ENCODE measurements around the gene MPZL2.

MPZL2 gene

GRCh38 chr11:118283756-118284350, 19.8 kb upstream of the MPZL2 start:
- no peak for DNase-seq (ENCODE audit: low read depth in 4 of 4, low spot score in 1 of 4)

GRCh38 chr11:118283037-118283636, 19.0 kb upstream of the MPZL2 start:
- DNase-seq (ENCODE audit: low read depth in 4 of 4, low spot score in 1 of 4) = no peak

GRCh38 chr11:118282606-118283005, 18.5 kb upstream of the MPZL2 start:
- DNase-seq (ENCODE audit: low read depth in 4 of 4, low spot score in 1 of 4) = no peak

- DNase-seq (ENCODE audit: low read depth in 4 of 4, low spot score in 1 of 4) = no peak
These were observed 17.2 kb upstream of the MPZL2 start for GRCh38 chr11:118281284-118281683.

- no peak for DNase-seq (ENCODE audit: low read depth in 4 of 4, low spot score in 1 of 4)
These were observed 13.2 kb upstream of the MPZL2 start for GRCh38 chr11:118277312-118277711.

GRCh38 chr11:118276422-118276821, 12.3 kb upstream of the MPZL2 start:
- DNase-seq (ENCODE audit: low read depth in 4 of 4, low spot score in 1 of 4) = no peak

GRCh38 chr11:118275176-118275575, 11.1 kb upstream of the MPZL2 start:
- DNase-seq (ENCODE audit: low read depth in 4 of 4, low spot score in 1 of 4) = no peak

- DNase-seq (ENCODE audit: low read depth in 4 of 4, low spot score in 1 of 4) = no peak
These were observed 10.1 kb upstream of the MPZL2 start for GRCh38 chr11:118274186-118274585.

- DNase-seq (ENCODE audit: low read depth in 4 of 4, low spot score in 1 of 4) = no peak
These were observed 7.9 kb upstream of the MPZL2 start for GRCh38 chr11:118272001-118272400.

GRCh38 chr11:118267486-118267885, 3.4 kb upstream of the MPZL2 start:
- DNase-seq (ENCODE audit: low read depth in 4 of 4, low spot score in 1 of 4) = no peak

GRCh38 chr11:118265954-118266353, 1.9 kb upstream of the MPZL2 start:
- DNase-seq (ENCODE audit: low read depth in 4 of 4, low spot score in 1 of 4) = no peak

GRCh38 chr11:118264569-118265465, 720 bp upstream of the MPZL2 start:
- DNase-seq (ENCODE audit: low read depth in 4 of 4, low spot score in 1 of 4) = no peak

- no peak for DNase-seq (ENCODE audit: low read depth in 4 of 4, low spot score in 1 of 4)
These were observed 985 bp downstream of the MPZL2 start for GRCh38 chr11:118263112-118263511.

GRCh38 chr11:118260353-118260752, 3.7 kb downstream of the MPZL2 start:
- DNase-seq (ENCODE audit: low read depth in 4 of 4, low spot score in 1 of 4) = no peak

GRCh38 chr11:118259138-118259537, 5.0 kb downstream of the MPZL2 start:
- no peak for DNase-seq (ENCODE audit: low read depth in 4 of 4, low spot score in 1 of 4)

- DNase-seq (ENCODE audit: low read depth in 4 of 4, low spot score in 1 of 4) = no peak
These were observed 5.7 kb downstream of the MPZL2 start for GRCh38 chr11:118258410-118258809.

- no peak for DNase-seq (ENCODE audit: low read depth in 4 of 4, low spot score in 1 of 4)
These were observed 11.4 kb downstream of the MPZL2 start for GRCh38 chr11:118252688-118253087.

- DNase-seq (ENCODE audit: low read depth in 4 of 4, low spot score in 1 of 4) = peak; percentile 66 to 82 (median 69)
These were observed 12.0 kb downstream of the MPZL2 start, which contains the start of gene MPZL3 for GRCh38 chr11:118251858-118252652. Gene MPZL3 (minus strand): TSS chr11:118252365. CDS start chr11:118252294, 71 bp downstream.

GRCh38 chr11:118247041-118247440, 17.1 kb downstream of the MPZL2 start:
- DNase-seq (ENCODE audit: low read depth in 4 of 4, low spot score in 1 of 4) = no peak

GRCh38 chr11:118245936-118246562, 18.0 kb downstream of the MPZL2 start:
- no peak for DNase-seq (ENCODE audit: low read depth in 4 of 4, low spot score in 1 of 4)
